Measurements from ENCODE around the gene RGMA.
A peak's percentile ranks its signal among the peaks of the same experiment; 100 is the strongest.

DNA sequence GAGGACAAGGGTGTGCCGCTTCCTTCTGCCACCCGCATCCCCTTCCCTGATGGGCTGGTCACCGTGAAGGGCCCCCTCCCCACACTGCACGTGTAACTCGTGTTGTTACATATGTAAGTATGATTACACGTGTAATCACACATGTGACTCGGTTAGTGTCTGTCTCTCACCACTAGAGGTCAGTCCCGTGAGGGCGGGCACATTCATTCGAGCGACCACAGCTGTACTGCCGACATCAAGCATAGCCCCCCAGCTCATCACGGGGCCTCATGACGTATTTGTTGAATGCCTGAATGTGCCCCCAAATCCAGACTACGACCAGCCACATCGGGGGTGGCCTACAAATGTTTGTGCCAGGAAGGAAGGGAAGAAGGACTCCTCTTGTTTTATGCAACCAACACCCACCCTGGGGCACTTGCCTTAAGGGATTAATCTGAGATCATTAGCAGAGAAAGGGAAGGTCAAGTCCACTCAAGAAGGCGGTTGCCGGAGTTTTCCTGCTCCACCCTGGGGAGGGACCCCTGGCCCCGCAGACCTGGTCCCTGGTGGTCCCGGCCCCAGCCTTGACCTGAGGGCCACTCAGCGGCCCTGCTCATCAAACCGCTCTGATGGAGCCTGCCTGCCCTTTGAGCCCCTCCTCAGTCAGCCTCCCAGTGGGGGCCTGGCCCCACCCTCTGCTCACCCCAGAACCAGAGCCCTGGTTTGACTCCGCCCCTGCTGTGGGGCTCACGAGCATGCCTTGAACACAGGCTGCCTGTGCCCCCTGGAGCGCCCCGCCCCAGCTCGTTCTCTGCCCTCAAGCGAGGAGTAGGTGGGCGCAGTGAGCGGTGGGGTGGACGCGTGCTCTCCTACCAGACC, 52.8 kb downstream of the RGMA start:
- TF ChIP-seq, protein P1, sequence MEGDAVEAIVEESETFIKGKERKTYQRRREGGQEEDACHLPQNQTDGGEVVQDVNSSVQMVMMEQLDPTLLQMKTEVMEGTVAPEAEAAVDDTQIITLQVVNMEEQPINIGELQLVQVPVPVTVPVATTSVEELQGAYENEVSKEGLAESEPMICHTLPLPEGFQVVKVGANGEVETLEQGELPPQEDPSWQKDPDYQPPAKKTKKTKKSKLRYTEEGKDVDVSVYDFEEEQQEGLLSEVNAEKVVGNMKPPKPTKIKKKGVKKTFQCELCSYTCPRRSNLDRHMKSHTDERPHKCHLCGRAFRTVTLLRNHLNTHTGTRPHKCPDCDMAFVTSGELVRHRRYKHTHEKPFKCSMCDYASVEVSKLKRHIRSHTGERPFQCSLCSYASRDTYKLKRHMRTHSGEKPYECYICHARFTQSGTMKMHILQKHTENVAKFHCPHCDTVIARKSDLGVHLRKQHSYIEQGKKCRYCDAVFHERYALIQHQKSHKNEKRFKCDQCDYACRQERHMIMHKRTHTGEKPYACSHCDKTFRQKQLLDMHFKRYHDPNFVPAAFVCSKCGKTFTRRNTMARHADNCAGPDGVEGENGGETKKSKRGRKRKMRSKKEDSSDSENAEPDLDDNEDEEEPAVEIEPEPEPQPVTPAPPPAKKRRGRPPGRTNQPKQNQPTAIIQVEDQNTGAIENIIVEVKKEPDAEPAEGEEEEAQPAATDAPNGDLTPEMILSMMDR (conservative IDR thresholded peaks at IDR 0.05; ENCODE audit: low read depth in 2 of 2) = peak; percentile 75 to 82
- TF ChIP-seq, protein P2, sequence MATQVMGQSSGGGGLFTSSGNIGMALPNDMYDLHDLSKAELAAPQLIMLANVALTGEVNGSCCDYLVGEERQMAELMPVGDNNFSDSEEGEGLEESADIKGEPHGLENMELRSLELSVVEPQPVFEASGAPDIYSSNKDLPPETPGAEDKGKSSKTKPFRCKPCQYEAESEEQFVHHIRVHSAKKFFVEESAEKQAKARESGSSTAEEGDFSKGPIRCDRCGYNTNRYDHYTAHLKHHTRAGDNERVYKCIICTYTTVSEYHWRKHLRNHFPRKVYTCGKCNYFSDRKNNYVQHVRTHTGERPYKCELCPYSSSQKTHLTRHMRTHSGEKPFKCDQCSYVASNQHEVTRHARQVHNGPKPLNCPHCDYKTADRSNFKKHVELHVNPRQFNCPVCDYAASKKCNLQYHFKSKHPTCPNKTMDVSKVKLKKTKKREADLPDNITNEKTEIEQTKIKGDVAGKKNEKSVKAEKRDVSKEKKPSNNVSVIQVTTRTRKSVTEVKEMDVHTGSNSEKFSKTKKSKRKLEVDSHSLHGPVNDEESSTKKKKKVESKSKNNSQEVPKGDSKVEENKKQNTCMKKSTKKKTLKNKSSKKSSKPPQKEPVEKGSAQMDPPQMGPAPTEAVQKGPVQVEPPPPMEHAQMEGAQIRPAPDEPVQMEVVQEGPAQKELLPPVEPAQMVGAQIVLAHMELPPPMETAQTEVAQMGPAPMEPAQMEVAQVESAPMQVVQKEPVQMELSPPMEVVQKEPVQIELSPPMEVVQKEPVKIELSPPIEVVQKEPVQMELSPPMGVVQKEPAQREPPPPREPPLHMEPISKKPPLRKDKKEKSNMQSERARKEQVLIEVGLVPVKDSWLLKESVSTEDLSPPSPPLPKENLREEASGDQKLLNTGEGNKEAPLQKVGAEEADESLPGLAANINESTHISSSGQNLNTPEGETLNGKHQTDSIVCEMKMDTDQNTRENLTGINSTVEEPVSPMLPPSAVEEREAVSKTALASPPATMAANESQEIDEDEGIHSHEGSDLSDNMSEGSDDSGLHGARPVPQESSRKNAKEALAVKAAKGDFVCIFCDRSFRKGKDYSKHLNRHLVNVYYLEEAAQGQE (IDR thresholded peaks at IDR 0.05; ENCODE audit: unreplicated experiment) = no peak
- TF ChIP-seq POLR2AphosphoS5 (IDR thresholded peaks at IDR 0.05; ENCODE audit: low read depth) = no peak
- TF ChIP-seq EZH2 (IDR thresholded peaks at IDR 0.05; ENCODE audit: low read depth, unreplicated experiment) = no peak
- TF ChIP-seq EZH2phosphoT487 (IDR thresholded peaks at IDR 0.05; ENCODE audit: unreplicated experiment) = no peak
- no peak for TF ChIP-seq JUNB (IDR thresholded peaks at IDR 0.05; ENCODE audit: unreplicated experiment)
- no peak for TF ChIP-seq CREB1 (CRISPR knock-in tag; IDR thresholded peaks at IDR 0.05; ENCODE audit: low read depth)

All from GM23338 (cell line).